Measurements from ENCODE around the gene CDC42BPA.

- TF ChIP-seq CTCF (conservative IDR thresholded peaks at IDR 0.05 in 1 of 2, IDR thresholded peaks at IDR 0.05 in 1 of 2; ENCODE audit: extremely low read depth in 1 of 2, insufficient read depth in 1 of 2, low read depth in 1 of 2, low read length in 2 of 2), result no peak
- TF ChIP-seq EZH2 (IDR thresholded peaks at IDR 0.05; ENCODE audit: borderline replicate concordance, low read length), result no peak
Observed at GRCh38 chr1:226948480-226948879, 369.8 kb downstream of the CDC42BPA start.

Data from mammary epithelial cell (primary cell).